ENCODE data around the gene CITED2. TPM values are rescaled to one million over a fixed set of nuclear protein-coding genes. Genes with fewer than 3 reads are reported as not detected.
A peak's percentile ranks its signal among the peaks of the same experiment; 100 is the strongest.

Gene CITED2
- total and polyA plus RNA-seq, 12 donors, result 21.3 to 433 (median 225) TPM

GRCh38 chr6:139378226-139378625 lies 3.8 kb upstream of the CITED2 start:
- peaks cover 3 to 6% of the 10 kb centered on the region in 2 donors for H3K4me1 ChIP-seq (replicated peaks in 1 of 2)
- H3K27ac ChIP-seq, result no peak overlapping the region
- H3K9me3 ChIP-seq (replicated peaks in 1 of 3), result no peaks in the 10 kb centered on the region
- TF ChIP-seq CTCF (IDR thresholded peaks at IDR 0.05), result no peak
- intact Hi-C loops (cut with DNase I), result loop anchor here (10.0 kb wide), 4 partner anchors 367 to 937 kb away; no protein-coding TSS in a partner anchor
- no peak for DNase-seq
- H3K27me3 ChIP-seq, result no peaks in the 10 kb centered on the region
- H3K36me3 ChIP-seq (replicated peaks in 1 of 2), result peaks cover 0 to 4% of the 10 kb centered on the region in 2 donors
- H3K4me3 ChIP-seq, result no peak overlapping the region

GRCh38 chr6:139376604-139377218 lies 2.3 kb upstream of the CITED2 start:
- Histone ChIP-seq H3K27ac (peak overlapping the region; percentile 78 to 98 (median 98)), H3K9me3 (replicated peaks in 1 of 3) (no peaks in the 10 kb centered on the region), H3K36me3 (replicated peaks in 1 of 2) (peaks cover 0 to 5% of the 10 kb centered on the region in 2 donors), H3K4me3 (peak overlapping the region in 3 of 4 donors; percentile 81 to 97 (median 97)), H3K27me3 (no peaks in the 10 kb centered on the region), H3K4me1 (replicated peaks in 1 of 2) (peaks cover 3 to 9% of the 10 kb centered on the region in 2 donors)
- 25 to 40% (median 31%) methylated on average over 5 of the region's 5 CpGs for WGBS, 4 donors
- TF ChIP-seq CTCF (IDR thresholded peaks at IDR 0.05) (peak; percentile 8 to 65 (median 58)), POLR2A (IDR thresholded peaks at IDR 0.05) (peak in 1 of 2 donors; percentile 68)
- peak; percentile 83 to 96 (median 94) for DNase-seq
- intact Hi-C loops (cut with DNase I), result loop anchor here (10.0 kb wide), 4 partner anchors 368 to 938 kb away; no protein-coding TSS in a partner anchor

GRCh38 chr6:139376017-139376330 lies 1.5 kb upstream of the CITED2 start:
- H3K27me3 ChIP-seq, result no peaks in the 10 kb centered on the region
- intact Hi-C loops (cut with DNase I), result loop anchor here (10.0 kb wide), 4 partner anchors 369 to 939 kb away; no protein-coding TSS in a partner anchor
- DNase-seq, result peak in 3 of 7 donors; percentile 35 to 57 (median 39)
- no peak for TF ChIP-seq CTCF (IDR thresholded peaks at IDR 0.05)
- TF ChIP-seq POLR2A (IDR thresholded peaks at IDR 0.05), result no peak
- 0 to 2% (median 1%) methylated on average over 10 to 11 of the region's 11 CpGs for WGBS, 4 donors
- H3K36me3 ChIP-seq (replicated peaks in 1 of 2), result peaks cover 0 to 5% of the 10 kb centered on the region in 2 donors
- peaks cover 5 to 16% of the 10 kb centered on the region in 2 donors for H3K4me1 ChIP-seq (replicated peaks in 1 of 2)
- H3K9me3 ChIP-seq (replicated peaks in 1 of 3), result no peaks in the 10 kb centered on the region
- peak overlapping the region; percentile 78 to 98 (median 98) for H3K27ac ChIP-seq
- H3K4me3 ChIP-seq, result peak overlapping the region; percentile 5 to 97 (median 89)

- H3K27me3 ChIP-seq, result no peaks in the 10 kb centered on the region
- peaks cover 9 to 22% of the 10 kb centered on the region in 2 donors for H3K4me1 ChIP-seq (replicated peaks in 1 of 2)
- peak overlapping the region; percentile 78 to 98 (median 98) for H3K27ac ChIP-seq
- TF ChIP-seq POLR2A (IDR thresholded peaks at IDR 0.05) (peak; percentile 78 to 94), CTCF (IDR thresholded peaks at IDR 0.05) (peak in 2 of 6 experiments; percentile 9 to 25)
- intact Hi-C loops (cut with DNase I), result loop anchor here (10.0 kb wide), 4 partner anchors 369 to 939 kb away; no protein-coding TSS in a partner anchor
- peak; percentile 92 to 97 (median 95) for DNase-seq
- 0 to 2% (median 0%) methylated on average over 33 to 44 of the region's 44 CpGs for WGBS, 4 donors
- peaks cover 0 to 5% of the 10 kb centered on the region in 2 donors for H3K36me3 ChIP-seq (replicated peaks in 1 of 2)
- H3K9me3 ChIP-seq (replicated peaks in 1 of 3), result no peaks in the 10 kb centered on the region
- H3K4me3 ChIP-seq, result peak overlapping the region; percentile 21 to 97 (median 95)
These were observed 973 bp upstream of the CITED2 start for GRCh38 chr6:139375226-139376016.

All from adrenal gland (tissue), 12 donors.